WERI-Rb-1 (cell line): ENCODE measurements around the gene RSPRY1.

Experiments used
- DNase-seq: peaks from one replicate; pipeline ENCODE4 v3.0.0-alpha.2; 2020
- H3K27ac ChIP-seq: fragments of 250-450 bp; sonication (Bioruptor Pico); 2 replicates; pipeline ENCODE4 v1.5.1; 2020; ENCODE audit warnings: mild to moderate bottlenecking, moderate library complexity
- H3K27me3 ChIP-seq: fragments of 250-450 bp; sonication (Bioruptor Pico); 2 replicates; pipeline ENCODE4 v1.5.1; 2021; ENCODE audit warnings: mild to moderate bottlenecking, low read depth, moderate library complexity; ENCODE audit not compliant: insufficient read depth, severe bottlenecking
- H3K36me3 ChIP-seq: fragments of 250-450 bp; sonication (Bioruptor Pico); 2 replicates; pipeline ENCODE4 v1.5.1; 2020; ENCODE audit warnings: mild to moderate bottlenecking, moderate library complexity
- H3K4me3 ChIP-seq: 2 replicates; pipeline ENCODE4 v1.5.1; 2011; ENCODE audit warnings: low read depth, mild to moderate bottlenecking, control low read depth, low read length
- H3K9me3 ChIP-seq: fragments of 250-450 bp; sonication (Bioruptor Pico); 2 replicates; pipeline ENCODE4 v1.5.1; 2021; ENCODE audit warnings: mild to moderate bottlenecking, moderate library complexity; ENCODE audit not compliant: severe bottlenecking
- TF ChIP-seq, protein P1 (sequence below): IDR thresholded peaks from 2 replicates; pipeline ENCODE4 v1.5.1; 2011; ENCODE audit warnings: low read depth, mild to moderate bottlenecking, control low read depth, inconsistent platforms, low read length

Gene RSPRY1

DNA sequence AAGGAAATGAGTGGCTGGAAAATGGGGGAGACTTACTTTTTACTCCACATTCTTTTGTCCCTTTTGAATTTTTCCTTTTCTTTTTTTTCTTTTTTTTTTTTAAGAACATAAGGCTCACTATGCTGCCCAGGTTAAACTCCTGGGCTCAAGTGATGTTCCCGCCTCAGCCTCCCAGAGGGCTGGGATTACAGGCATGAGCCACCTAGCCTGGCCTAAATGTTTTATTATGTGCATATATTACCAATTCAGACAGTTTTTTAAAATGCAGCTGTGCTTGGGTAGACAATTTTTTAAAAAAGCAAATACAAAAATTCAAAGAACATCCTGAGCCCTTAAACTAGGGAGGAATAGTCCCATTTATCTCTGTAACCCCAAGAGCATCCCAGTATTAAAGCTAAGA is 28.6 kb upstream of the RSPRY1 start:
- no peak overlapping the region for H3K27ac ChIP-seq
- no peaks in the 10 kb centered on the region for H3K9me3 ChIP-seq
- peaks cover 42% of the 10 kb centered on the region for H3K36me3 ChIP-seq
- no peaks in the 10 kb centered on the region for H3K27me3 ChIP-seq
- H3K4me3 ChIP-seq: no peak overlapping the region
- DNase-seq: no peak
- TF ChIP-seq, protein P1, sequence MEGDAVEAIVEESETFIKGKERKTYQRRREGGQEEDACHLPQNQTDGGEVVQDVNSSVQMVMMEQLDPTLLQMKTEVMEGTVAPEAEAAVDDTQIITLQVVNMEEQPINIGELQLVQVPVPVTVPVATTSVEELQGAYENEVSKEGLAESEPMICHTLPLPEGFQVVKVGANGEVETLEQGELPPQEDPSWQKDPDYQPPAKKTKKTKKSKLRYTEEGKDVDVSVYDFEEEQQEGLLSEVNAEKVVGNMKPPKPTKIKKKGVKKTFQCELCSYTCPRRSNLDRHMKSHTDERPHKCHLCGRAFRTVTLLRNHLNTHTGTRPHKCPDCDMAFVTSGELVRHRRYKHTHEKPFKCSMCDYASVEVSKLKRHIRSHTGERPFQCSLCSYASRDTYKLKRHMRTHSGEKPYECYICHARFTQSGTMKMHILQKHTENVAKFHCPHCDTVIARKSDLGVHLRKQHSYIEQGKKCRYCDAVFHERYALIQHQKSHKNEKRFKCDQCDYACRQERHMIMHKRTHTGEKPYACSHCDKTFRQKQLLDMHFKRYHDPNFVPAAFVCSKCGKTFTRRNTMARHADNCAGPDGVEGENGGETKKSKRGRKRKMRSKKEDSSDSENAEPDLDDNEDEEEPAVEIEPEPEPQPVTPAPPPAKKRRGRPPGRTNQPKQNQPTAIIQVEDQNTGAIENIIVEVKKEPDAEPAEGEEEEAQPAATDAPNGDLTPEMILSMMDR: no peak

- Histone ChIP-seq H3K27ac (no peak overlapping the region), H3K36me3 (peaks cover 52% of the 10 kb centered on the region), H3K27me3 (no peaks in the 10 kb centered on the region), H3K9me3 (no peaks in the 10 kb centered on the region), H3K4me3 (no peak overlapping the region)
- TF ChIP-seq, protein P1: no peak
- no peak for DNase-seq
Observed at GRCh38 chr16:57159447-57159846, 26.7 kb upstream of the RSPRY1 start.

DNA sequence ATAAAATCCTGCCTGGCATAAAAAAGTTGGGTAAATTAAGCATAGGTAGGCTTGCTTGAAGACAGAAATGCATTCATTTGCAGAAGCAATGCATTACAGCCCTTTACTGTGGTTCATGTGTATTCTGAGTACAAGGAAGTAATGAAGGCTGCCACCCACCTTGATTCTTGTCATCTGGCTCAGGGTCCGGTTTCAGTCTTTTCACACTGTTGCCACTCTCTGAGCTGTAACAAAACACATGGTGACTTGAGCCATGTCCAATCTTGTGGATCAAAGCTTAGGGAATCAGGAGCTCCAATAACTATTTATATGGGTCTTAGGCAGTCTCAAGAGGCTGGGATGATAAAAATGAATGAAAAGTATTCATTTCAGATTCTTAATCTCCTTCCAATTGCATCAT is 22.3 kb upstream of the RSPRY1 start:
- no peak overlapping the region for H3K27ac ChIP-seq
- H3K36me3 ChIP-seq: peaks cover 48% of the 10 kb centered on the region
- H3K4me3 ChIP-seq: no peak overlapping the region
- TF ChIP-seq, protein P1: no peak
- no peak for DNase-seq
- H3K9me3 ChIP-seq: no peaks in the 10 kb centered on the region
- no peaks in the 10 kb centered on the region for H3K27me3 ChIP-seq

DNA sequence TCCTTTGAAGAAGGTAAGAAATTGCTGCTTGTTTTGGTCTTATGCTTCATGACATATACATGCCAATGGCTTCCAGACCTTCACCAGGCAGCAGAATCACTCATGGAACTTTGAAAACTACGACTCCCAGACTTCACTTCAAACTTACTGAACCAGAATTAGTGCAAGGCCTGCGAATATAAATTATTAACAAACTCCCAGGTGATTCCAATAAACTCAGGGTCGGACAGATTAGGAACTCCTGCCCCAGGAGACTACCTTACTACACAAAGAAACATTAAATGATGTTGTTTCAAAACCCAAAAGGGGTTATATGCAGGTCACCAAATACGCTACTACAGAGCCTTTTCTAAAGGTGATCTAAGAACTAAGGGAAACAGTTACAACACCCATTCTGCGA is 20.6 kb upstream of the RSPRY1 start:
- TF ChIP-seq, protein P1: no peak
- H3K27me3 ChIP-seq: no peaks in the 10 kb centered on the region
- peaks cover 49% of the 10 kb centered on the region for H3K36me3 ChIP-seq
- H3K9me3 ChIP-seq: no peaks in the 10 kb centered on the region
- no peak for DNase-seq
- no peak overlapping the region for H3K27ac ChIP-seq
- no peak overlapping the region for H3K4me3 ChIP-seq

DNA sequence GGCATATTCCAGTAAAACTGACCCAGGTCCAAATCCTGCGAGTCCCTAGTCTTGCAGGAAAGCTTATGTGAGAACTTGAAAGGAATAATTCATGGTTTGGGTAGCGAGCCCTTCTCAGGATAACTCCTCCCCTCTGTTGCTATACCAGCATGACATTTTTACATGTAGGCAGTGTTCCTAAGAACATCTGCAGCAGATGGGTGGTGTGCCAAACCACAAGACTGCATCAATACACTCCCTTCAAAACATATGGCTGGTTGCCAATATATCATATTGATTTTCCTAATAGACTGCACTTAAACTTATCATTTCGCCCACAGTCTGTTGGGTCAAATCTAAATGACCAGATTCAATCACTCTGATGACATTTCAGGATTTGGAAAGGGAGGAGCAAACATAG is 20.2 kb upstream of the RSPRY1 start:
- Histone ChIP-seq H3K27me3 (no peaks in the 10 kb centered on the region), H3K4me3 (no peak overlapping the region), H3K27ac (no peak overlapping the region), H3K9me3 (no peaks in the 10 kb centered on the region), H3K36me3 (peaks cover 48% of the 10 kb centered on the region)
- TF ChIP-seq, protein P1: no peak
- no peak for DNase-seq

- TF ChIP-seq, protein P1: no peak
- H3K4me3 ChIP-seq: no peak overlapping the region
- H3K36me3 ChIP-seq: peaks cover 49% of the 10 kb centered on the region
- H3K27me3 ChIP-seq: no peaks in the 10 kb centered on the region
- H3K9me3 ChIP-seq: no peaks in the 10 kb centered on the region
- no peak for DNase-seq
- H3K27ac ChIP-seq: no peak overlapping the region
Observed at GRCh38 chr16:57166451-57166850, 19.7 kb upstream of the RSPRY1 start.
